ENCODE measurements around the gene RANBP9.

The RANBP9 gene

GRCh38 chr6:13711733-13712598 is at the start of gene RANBP9:
RANBP9 (minus strand) TSS chr6:13711835; CDS start chr6:13711505, 330 bp downstream.
- Histone ChIP-seq H3K27me3 (ENCODE audit: insufficient read depth, insufficient read length) (no peaks in the 10 kb centered on the region), H3K36me3 (ENCODE audit: insufficient read depth, insufficient read length, low read length) (no peaks in the 10 kb centered on the region), H3K4me3 (ENCODE audit: insufficient read length, low read depth) (peak within 1 kb of the TSS; percentile 76), H3K4me1 (ENCODE audit: insufficient read depth, insufficient read length) (no peaks in the 10 kb centered on the region), H3K9me3 (ENCODE audit: insufficient read depth, low read length) (peaks cover 19% of the 10 kb centered on the region; the same call in 1 of the 2 replicates), H3K9ac (ENCODE audit: insufficient read length, low read depth) (peak within 1 kb of the TSS; percentile 88)
- DNase-seq (ENCODE audit: low read depth, low spot score) = peak; percentile 70
- TF ChIP-seq SUZ12 (IDR thresholded peaks at IDR 0.05; ENCODE audit: extremely low read depth, insufficient read depth, insufficient read length) (no peak), YY1 (IDR thresholded peaks at IDR 0.05; ENCODE audit: insufficient read depth, insufficient read length) (no peak), ZNF274 (IDR thresholded peaks at IDR 0.05; ENCODE audit: low read depth, low read length) (no peak)

- Histone ChIP-seq H3K9me3 (ENCODE audit: insufficient read depth, low read length) (no peaks in the 10 kb centered on the region), H3K4me1 (ENCODE audit: insufficient read depth, insufficient read length) (no peaks in the 10 kb centered on the region), H3K4me3 (ENCODE audit: insufficient read length, low read depth) (no peak overlapping the region), H3K36me3 (ENCODE audit: insufficient read depth, insufficient read length, low read length) (no peaks in the 10 kb centered on the region), H3K9ac (ENCODE audit: insufficient read length, low read depth) (no peak overlapping the region), H3K27me3 (ENCODE audit: insufficient read depth, insufficient read length) (no peaks in the 10 kb centered on the region)
- DNase-seq (ENCODE audit: low read depth, low spot score) = no peak
- TF ChIP-seq YY1 (IDR thresholded peaks at IDR 0.05; ENCODE audit: insufficient read depth, insufficient read length) (no peak), ZNF274 (IDR thresholded peaks at IDR 0.05; ENCODE audit: low read depth, low read length) (no peak), SUZ12 (IDR thresholded peaks at IDR 0.05; ENCODE audit: extremely low read depth, insufficient read depth, insufficient read length) (no peak)
These were observed 49.0 kb upstream of the RANBP9 start for GRCh38 chr6:13760307-13761304.

- Histone ChIP-seq H3K9me3 (ENCODE audit: insufficient read depth, low read length) (no peaks in the 10 kb centered on the region), H3K4me3 (ENCODE audit: insufficient read length, low read depth) (no peak overlapping the region), H3K9ac (ENCODE audit: insufficient read length, low read depth) (no peak overlapping the region), H3K4me1 (ENCODE audit: insufficient read depth, insufficient read length) (no peaks in the 10 kb centered on the region), H3K36me3 (ENCODE audit: insufficient read depth, insufficient read length, low read length) (no peaks in the 10 kb centered on the region), H3K27me3 (ENCODE audit: insufficient read depth, insufficient read length) (no peaks in the 10 kb centered on the region)
- no peak for DNase-seq (ENCODE audit: low read depth, low spot score)
- TF ChIP-seq ZNF274 (IDR thresholded peaks at IDR 0.05; ENCODE audit: low read depth, low read length) (no peak), YY1 (IDR thresholded peaks at IDR 0.05; ENCODE audit: insufficient read depth, insufficient read length) (no peak), SUZ12 (IDR thresholded peaks at IDR 0.05; ENCODE audit: extremely low read depth, insufficient read depth, insufficient read length) (no peak)
These were observed 47.4 kb upstream of the RANBP9 start for GRCh38 chr6:13759025-13759424.

DNA sequence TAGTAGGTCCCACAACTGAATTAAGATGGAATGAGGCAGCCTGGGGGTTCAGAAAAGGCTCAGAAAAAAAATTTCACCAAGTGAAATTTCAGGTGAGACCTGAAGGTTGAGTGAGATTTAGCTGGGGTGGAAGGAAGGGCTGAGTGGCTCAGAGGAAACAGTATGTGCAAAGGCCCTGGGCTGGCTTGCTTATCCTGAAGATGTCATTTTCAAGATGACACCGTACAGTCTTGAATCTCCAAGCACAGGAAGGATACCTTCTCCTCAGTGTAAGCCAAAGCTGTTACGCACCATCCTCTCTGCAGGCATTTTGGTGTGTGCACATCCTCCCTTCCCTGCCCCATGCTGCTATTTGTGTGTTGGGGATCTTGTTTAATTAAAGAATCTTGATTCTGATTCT is 43.0 kb upstream of the RANBP9 start:
- H3K4me3 ChIP-seq (ENCODE audit: insufficient read length, low read depth) = no peak overlapping the region
- H3K27me3 ChIP-seq (ENCODE audit: insufficient read depth, insufficient read length) = no peaks in the 10 kb centered on the region
- DNase-seq (ENCODE audit: low read depth, low spot score) = no peak
- no peaks in the 10 kb centered on the region for H3K4me1 ChIP-seq (ENCODE audit: insufficient read depth, insufficient read length)
- no peak for TF ChIP-seq YY1 (IDR thresholded peaks at IDR 0.05; ENCODE audit: insufficient read depth, insufficient read length)
- TF ChIP-seq ZNF274 (IDR thresholded peaks at IDR 0.05; ENCODE audit: low read depth, low read length) = no peak
- TF ChIP-seq SUZ12 (IDR thresholded peaks at IDR 0.05; ENCODE audit: extremely low read depth, insufficient read depth, insufficient read length) = no peak
- no peaks in the 10 kb centered on the region for H3K36me3 ChIP-seq (ENCODE audit: insufficient read depth, insufficient read length, low read length)
- H3K9ac ChIP-seq (ENCODE audit: insufficient read length, low read depth) = no peak overlapping the region
- no peaks in the 10 kb centered on the region for H3K9me3 ChIP-seq (ENCODE audit: insufficient read depth, low read length)

DNA sequence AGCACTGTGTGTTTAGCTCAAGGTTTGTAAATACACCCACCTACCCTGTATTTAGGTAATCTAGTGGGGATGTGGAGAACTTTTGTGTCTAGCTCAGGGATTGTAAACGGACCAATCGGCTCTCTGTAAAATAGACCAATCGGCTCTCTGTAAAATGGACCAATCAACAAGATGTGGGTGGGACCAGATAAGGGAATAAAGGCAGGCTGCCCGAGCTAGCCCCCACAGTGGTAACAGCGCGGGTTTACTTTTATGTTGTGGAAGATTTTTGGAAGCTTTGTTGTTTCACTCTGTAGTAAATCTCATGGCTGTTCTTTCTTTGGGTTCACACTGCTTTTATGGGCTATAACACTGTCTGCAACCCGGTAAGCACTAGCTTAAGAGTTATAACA is 32.1 kb upstream of the RANBP9 start:
- DNase-seq (ENCODE audit: low read depth, low spot score) = no peak
- H3K9ac ChIP-seq (ENCODE audit: insufficient read length, low read depth) = no peak overlapping the region
- H3K9me3 ChIP-seq (ENCODE audit: insufficient read depth, low read length) = peaks cover 6% of the 10 kb centered on the region; the same call in 1 of the 2 replicates
- no peaks in the 10 kb centered on the region for H3K27me3 ChIP-seq (ENCODE audit: insufficient read depth, insufficient read length)
- TF ChIP-seq SUZ12 (IDR thresholded peaks at IDR 0.05; ENCODE audit: extremely low read depth, insufficient read depth, insufficient read length) (no peak), ZNF274 (IDR thresholded peaks at IDR 0.05; ENCODE audit: low read depth, low read length) (no peak), YY1 (IDR thresholded peaks at IDR 0.05; ENCODE audit: insufficient read depth, insufficient read length) (no peak)
- H3K4me1 ChIP-seq (ENCODE audit: insufficient read depth, insufficient read length) = no peaks in the 10 kb centered on the region
- no peak overlapping the region for H3K4me3 ChIP-seq (ENCODE audit: insufficient read length, low read depth)
- H3K36me3 ChIP-seq (ENCODE audit: insufficient read depth, insufficient read length, low read length) = no peaks in the 10 kb centered on the region

GRCh38 chr6:13742961-13743735 is 31.5 kb upstream of the RANBP9 start:
- peaks cover 6% of the 10 kb centered on the region; the same call in 1 of the 2 replicates for H3K9me3 ChIP-seq (ENCODE audit: insufficient read depth, low read length)
- no peak overlapping the region for H3K9ac ChIP-seq (ENCODE audit: insufficient read length, low read depth)
- no peaks in the 10 kb centered on the region for H3K36me3 ChIP-seq (ENCODE audit: insufficient read depth, insufficient read length, low read length)
- no peak overlapping the region for H3K4me3 ChIP-seq (ENCODE audit: insufficient read length, low read depth)
- H3K27me3 ChIP-seq (ENCODE audit: insufficient read depth, insufficient read length) = no peaks in the 10 kb centered on the region
- no peak for DNase-seq (ENCODE audit: low read depth, low spot score)
- TF ChIP-seq SUZ12 (IDR thresholded peaks at IDR 0.05; ENCODE audit: extremely low read depth, insufficient read depth, insufficient read length) (no peak), ZNF274 (IDR thresholded peaks at IDR 0.05; ENCODE audit: low read depth, low read length) (no peak), YY1 (IDR thresholded peaks at IDR 0.05; ENCODE audit: insufficient read depth, insufficient read length) (no peak)
- no peaks in the 10 kb centered on the region for H3K4me1 ChIP-seq (ENCODE audit: insufficient read depth, insufficient read length)
